GM19372 (cell line): ENCODE measurements around the gene MTHFD1L.

ENCODE experiments used
- ATAC-seq: cut with Tn5 transposase; IDR thresholded peaks from one replicate; pipeline ENCODE4 v1.9.1; 2021; ENCODE audit warnings: mild to moderate bottlenecking, low read depth, moderate library complexity; ENCODE audit not compliant: unreplicated experiment

MTHFD1L gene

GRCh38 chr6:150981095-150981494, 115.6 kb downstream of the MTHFD1L start:
- no peak for ATAC-seq

DNA sequence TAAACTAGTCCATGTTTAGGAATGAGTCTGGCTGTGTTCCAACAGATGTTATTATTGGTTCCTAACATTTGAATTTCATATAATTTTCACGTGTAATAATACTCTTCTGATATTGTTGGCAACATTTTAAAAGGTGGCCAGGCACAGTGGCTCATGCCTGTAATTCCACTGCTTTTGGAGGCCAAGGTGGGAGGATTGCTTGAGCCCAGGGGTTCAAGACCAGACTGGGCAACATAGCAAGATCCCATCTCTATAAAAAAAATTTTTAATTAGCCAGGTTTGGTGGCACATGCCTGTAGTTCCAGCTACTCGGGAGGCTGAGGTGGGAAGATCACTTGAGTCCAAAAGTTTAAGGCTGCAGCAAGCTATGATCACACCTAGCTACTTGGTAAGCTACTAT, 116.2 kb downstream of the MTHFD1L start:
- ATAC-seq: no peak

- no peak for ATAC-seq
Measured at GRCh38 chr6:150987371-150987828, 121.9 kb downstream of the MTHFD1L start.

GRCh38 chr6:150987855-150988464, 122.5 kb downstream of the MTHFD1L start:
- ATAC-seq: no peak

GRCh38 chr6:150991487-150991886, 126.0 kb downstream of the MTHFD1L start:
- no peak for ATAC-seq

GRCh38 chr6:150992262-150992661, 126.8 kb downstream of the MTHFD1L start:
- no peak for ATAC-seq

GRCh38 chr6:150992703-150993102, 127.2 kb downstream of the MTHFD1L start:
- no peak for ATAC-seq

DNA sequence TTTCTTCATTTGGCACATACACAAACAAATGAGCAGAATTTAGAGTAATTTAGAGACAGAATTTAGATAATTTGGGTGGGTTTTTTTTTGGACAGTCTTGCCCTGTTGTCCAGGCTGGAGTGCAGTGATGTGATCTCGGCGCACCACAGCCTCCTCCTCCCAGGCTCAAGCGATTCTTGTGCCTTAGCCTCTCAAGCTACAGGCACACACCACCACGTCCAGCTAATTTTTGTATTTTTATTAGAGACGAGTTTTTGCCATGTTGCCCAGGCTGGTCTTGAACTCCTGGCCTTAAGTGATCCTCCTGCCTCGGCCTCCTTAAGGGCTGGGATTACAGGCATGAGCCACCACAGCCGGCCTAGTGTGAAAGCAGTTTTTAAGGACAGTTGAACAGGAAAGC, 127.8 kb downstream of the MTHFD1L start:
- no peak for ATAC-seq

GRCh38 chr6:150994026-150994425, 128.5 kb downstream of the MTHFD1L start:
- ATAC-seq: no peak

GRCh38 chr6:150996968-150997367, 131.5 kb downstream of the MTHFD1L start:
- no peak for ATAC-seq

GRCh38 chr6:150999107-150999506, 133.6 kb downstream of the MTHFD1L start:
- no peak for ATAC-seq

DNA sequence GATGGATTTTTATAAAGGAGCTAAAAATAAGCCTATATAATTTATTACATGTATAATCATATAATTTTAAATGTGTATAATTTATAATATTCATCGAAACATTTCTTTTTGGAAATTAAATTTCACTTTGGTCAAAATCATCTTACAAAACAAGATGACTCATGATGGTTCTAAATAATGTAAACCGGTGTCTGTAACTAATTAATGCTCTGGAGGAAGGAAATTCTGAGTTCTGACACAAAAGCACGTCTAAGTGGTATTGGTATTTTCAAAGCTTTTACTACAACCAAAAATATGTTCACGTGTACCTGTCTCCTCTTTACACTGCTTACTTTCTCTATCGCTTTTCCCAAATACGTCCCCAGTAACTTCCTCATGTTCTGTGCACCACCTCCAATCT, 134.1 kb downstream of the MTHFD1L start:
- no peak for ATAC-seq

- no peak for ATAC-seq
Measured at GRCh38 chr6:151001387-151002056, 136.0 kb downstream of the MTHFD1L start.

GRCh38 chr6:151002057-151002450, 136.6 kb downstream of the MTHFD1L start:
- no peak for ATAC-seq

GRCh38 chr6:151002491-151002935, 137.0 kb downstream of the MTHFD1L start:
- no peak for ATAC-seq

GRCh38 chr6:151004383-151005024, 139.0 kb downstream of the MTHFD1L start:
- ATAC-seq: no peak

GRCh38 chr6:151005164-151005563, 139.7 kb downstream of the MTHFD1L start:
- ATAC-seq: no peak

DNA sequence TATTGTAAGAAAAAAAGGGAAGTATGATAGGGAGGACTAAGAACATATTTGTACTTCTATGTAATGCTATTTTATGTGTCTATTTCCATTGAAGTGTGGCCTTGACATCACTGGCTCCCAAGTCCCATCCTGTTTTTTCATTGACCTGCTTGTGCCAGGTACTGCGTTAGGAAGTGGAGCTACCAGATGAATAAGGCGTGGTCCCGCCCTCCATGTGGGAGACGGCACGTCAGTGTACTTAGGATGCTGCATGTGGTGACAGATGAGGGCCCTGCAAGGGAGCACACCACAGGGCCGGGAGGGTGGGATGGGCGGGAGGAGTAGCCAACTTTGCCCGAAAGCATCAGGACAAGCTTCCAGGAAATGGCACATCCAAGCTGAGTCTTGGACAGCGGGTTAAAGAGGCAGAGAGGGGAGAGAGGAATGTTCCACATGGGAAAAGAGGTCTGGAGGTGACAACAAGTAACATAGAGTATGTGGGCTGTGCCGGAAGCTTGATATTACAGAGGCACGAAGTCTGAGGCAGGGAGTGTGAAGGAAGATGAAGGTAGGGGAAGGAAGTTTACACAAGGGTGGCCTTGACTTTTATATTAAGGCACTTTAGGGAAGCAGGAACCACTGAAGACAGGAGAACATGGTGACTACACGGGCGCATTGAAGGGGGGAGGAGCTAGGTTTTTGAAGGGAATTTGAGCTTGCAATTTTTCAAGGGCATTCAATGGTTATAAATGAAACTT, 140.6 kb downstream of the MTHFD1L start:
- no peak for ATAC-seq

GRCh38 chr6:151007076-151007475, 141.6 kb downstream of the MTHFD1L start:
- no peak for ATAC-seq

- no peak for ATAC-seq
Measured at GRCh38 chr6:151007922-151008321, 142.4 kb downstream of the MTHFD1L start.

GRCh38 chr6:151008425-151008824, 142.9 kb downstream of the MTHFD1L start:
- ATAC-seq: no peak
